Renal cortical epithelial cell (primary cell): Measurements from ENCODE around the gene DIAPH2. TPM values are rescaled to one million over a fixed set of nuclear protein-coding genes. Genes with fewer than 3 reads are reported as not detected.
"Not testable (repeated sequence)": the region's sequence is repeated elsewhere in the genome, so short reads cannot be mapped to it uniquely, and the experiment has no call there.

Experiments used
- DNase-seq: peaks from one replicate; pipeline ENCODE4 v3.0.0-alpha.2; 2011; ENCODE audit warnings: low read depth
- total RNA-seq: library from RNA; depleted of rRNA; stranded (reverse); fragments of >200 nt; gene quantifications from 2 replicates; pipeline ENCODE4 v1.2.3, GENCODE V29; 2014

The DIAPH2 gene
- 15.4 and 17.9 TPM in 2 replicates for total RNA-seq

- DNase-seq: peak; percentile 56
Measured at GRCh38 chrX:96684339-96685209, at the start of gene DIAPH2. Gene DIAPH2, plus strand, starts transcription at chrX:96684842.

GRCh38 chrX:96650023-96650422, 34.6 kb upstream of the DIAPH2 start:
- DNase-seq: no peak

- DNase-seq: no peak
Measured at GRCh38 chrX:96655947-96656623, 28.6 kb upstream of the DIAPH2 start.

GRCh38 chrX:96682516-96682915, 2.1 kb upstream of the DIAPH2 start:
- DNase-seq: no peak

GRCh38 chrX:96683997-96684338, 674 bp upstream of the DIAPH2 start:
- DNase-seq: no peak

- DNase-seq: peak; percentile 41
Measured at GRCh38 chrX:96685210-96686099, 813 bp downstream of the DIAPH2 start.

GRCh38 chrX:96687776-96688175, 3.1 kb downstream of the DIAPH2 start:
- no peak for DNase-seq

GRCh38 chrX:96688789-96689188, 4.1 kb downstream of the DIAPH2 start:
- DNase-seq: no peak

GRCh38 chrX:96689991-96690390, 5.3 kb downstream of the DIAPH2 start:
- DNase-seq: no peak

- no peak for DNase-seq
Measured at GRCh38 chrX:96692454-96692853, 7.8 kb downstream of the DIAPH2 start.

- no peak for DNase-seq
Measured at GRCh38 chrX:96692890-96693289, 8.2 kb downstream of the DIAPH2 start.

- no peak for DNase-seq
Measured at GRCh38 chrX:96693407-96693806, 8.8 kb downstream of the DIAPH2 start.

GRCh38 chrX:96696462-96696861, 11.8 kb downstream of the DIAPH2 start:
- DNase-seq: no peak

- DNase-seq: no peak
Measured at GRCh38 chrX:96700625-96701024, 16.0 kb downstream of the DIAPH2 start.

GRCh38 chrX:96703379-96703778, 18.7 kb downstream of the DIAPH2 start:
- DNase-seq: no peak

GRCh38 chrX:96703816-96704215, 19.2 kb downstream of the DIAPH2 start:
- DNase-seq: no peak

- DNase-seq: no peak
Measured at GRCh38 chrX:96704629-96705028, 20.0 kb downstream of the DIAPH2 start.

GRCh38 chrX:96705905-96706304, 21.3 kb downstream of the DIAPH2 start:
- DNase-seq: no peak

- DNase-seq: no peak
Measured at GRCh38 chrX:96707804-96708203, 23.2 kb downstream of the DIAPH2 start.

GRCh38 chrX:96710031-96710430, 25.4 kb downstream of the DIAPH2 start:
- DNase-seq: no peak

GRCh38 chrX:96713303-96713702, 28.7 kb downstream of the DIAPH2 start:
- DNase-seq: no peak

GRCh38 chrX:96714393-96714792, 29.8 kb downstream of the DIAPH2 start:
- not testable (repeated sequence) for DNase-seq
